ENCODE results near the gene CTBP2.

DNA sequence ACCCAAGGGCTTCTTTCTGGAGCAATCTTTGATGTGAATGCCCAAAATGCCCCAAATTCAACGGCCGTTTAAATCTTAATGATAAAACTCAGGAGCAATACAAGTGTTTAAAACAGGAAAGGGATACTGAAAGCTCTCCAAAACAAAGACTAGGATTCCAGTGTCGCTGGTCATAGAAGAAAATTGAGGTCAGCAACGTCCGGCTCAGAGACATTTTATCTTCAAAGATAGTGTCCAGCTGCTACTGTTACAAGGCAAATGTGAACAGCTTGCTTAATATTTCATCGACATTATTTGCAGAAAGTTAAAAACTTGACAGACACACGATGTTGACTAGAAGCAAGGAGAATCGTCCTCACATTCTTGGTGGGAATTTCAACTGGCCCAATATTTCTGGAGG is 15.4 kb upstream of the CTBP2 start:
- TF ChIP-seq, protein P1, sequence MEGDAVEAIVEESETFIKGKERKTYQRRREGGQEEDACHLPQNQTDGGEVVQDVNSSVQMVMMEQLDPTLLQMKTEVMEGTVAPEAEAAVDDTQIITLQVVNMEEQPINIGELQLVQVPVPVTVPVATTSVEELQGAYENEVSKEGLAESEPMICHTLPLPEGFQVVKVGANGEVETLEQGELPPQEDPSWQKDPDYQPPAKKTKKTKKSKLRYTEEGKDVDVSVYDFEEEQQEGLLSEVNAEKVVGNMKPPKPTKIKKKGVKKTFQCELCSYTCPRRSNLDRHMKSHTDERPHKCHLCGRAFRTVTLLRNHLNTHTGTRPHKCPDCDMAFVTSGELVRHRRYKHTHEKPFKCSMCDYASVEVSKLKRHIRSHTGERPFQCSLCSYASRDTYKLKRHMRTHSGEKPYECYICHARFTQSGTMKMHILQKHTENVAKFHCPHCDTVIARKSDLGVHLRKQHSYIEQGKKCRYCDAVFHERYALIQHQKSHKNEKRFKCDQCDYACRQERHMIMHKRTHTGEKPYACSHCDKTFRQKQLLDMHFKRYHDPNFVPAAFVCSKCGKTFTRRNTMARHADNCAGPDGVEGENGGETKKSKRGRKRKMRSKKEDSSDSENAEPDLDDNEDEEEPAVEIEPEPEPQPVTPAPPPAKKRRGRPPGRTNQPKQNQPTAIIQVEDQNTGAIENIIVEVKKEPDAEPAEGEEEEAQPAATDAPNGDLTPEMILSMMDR (IDR thresholded peaks at IDR 0.05) = no peak
- TF ChIP-seq POLR2A (IDR thresholded peaks at IDR 0.05; ENCODE audit: low read depth) = no peak
